Measurements from ENCODE around the gene HCFC1R1. TPM values are rescaled to one million over a fixed set of nuclear protein-coding genes. Genes with fewer than 3 reads are reported as not detected.

Gene HCFC1R1
- polyA plus RNA-seq, 4 donors, result 54.2 to 86.5 (median 68.9) TPM

GRCh38 chr16:3004319-3004718, 19.4 kb downstream of the HCFC1R1 start:
- DNase-seq (ENCODE audit: low read depth in 4 of 4, low spot score in 2 of 4), result no peak

GRCh38 chr16:3003582-3004270, 20.0 kb downstream of the HCFC1R1 start:
- DNase-seq (ENCODE audit: low read depth in 4 of 4, low spot score in 2 of 4), result peak in 2 of 4 donors; percentile 92 to 94

GRCh38 chr16:3001316-3001715, 22.4 kb downstream of the HCFC1R1 start:
- DNase-seq (ENCODE audit: low read depth in 4 of 4, low spot score in 2 of 4), result no peak

GRCh38 chr16:3000540-3000939, 23.2 kb downstream of the HCFC1R1 start:
- no peak for DNase-seq (ENCODE audit: low read depth in 4 of 4, low spot score in 2 of 4)

- DNase-seq (ENCODE audit: low read depth in 4 of 4, low spot score in 2 of 4), result no peak
These were observed 23.8 kb downstream of the HCFC1R1 start for GRCh38 chr16:2999929-3000328.

- no peak for DNase-seq (ENCODE audit: low read depth in 4 of 4, low spot score in 2 of 4)
These were observed 27.4 kb downstream of the HCFC1R1 start for GRCh38 chr16:2996298-2996697.

GRCh38 chr16:2992383-2993081, 31.2 kb downstream of the HCFC1R1 start:
- no peak for DNase-seq (ENCODE audit: low read depth in 4 of 4, low spot score in 2 of 4)

GRCh38 chr16:2991566-2992261, 32.0 kb downstream of the HCFC1R1 start:
- no peak for DNase-seq (ENCODE audit: low read depth in 4 of 4, low spot score in 2 of 4)

GRCh38 chr16:2990891-2991290, 32.9 kb downstream of the HCFC1R1 start:
- DNase-seq (ENCODE audit: low read depth in 4 of 4, low spot score in 2 of 4), result no peak

GRCh38 chr16:2988590-2989099, 35.1 kb downstream of the HCFC1R1 start:
- no peak for DNase-seq (ENCODE audit: low read depth in 4 of 4, low spot score in 2 of 4)

GRCh38 chr16:2987833-2988232, 35.9 kb downstream of the HCFC1R1 start:
- DNase-seq (ENCODE audit: low read depth in 4 of 4, low spot score in 2 of 4), result no peak

GRCh38 chr16:2987286-2987685, 36.5 kb downstream of the HCFC1R1 start:
- DNase-seq (ENCODE audit: low read depth in 4 of 4, low spot score in 2 of 4), result no peak

GRCh38 chr16:2986623-2987188, 37.0 kb downstream of the HCFC1R1 start:
- DNase-seq (ENCODE audit: low read depth in 4 of 4, low spot score in 2 of 4), result no peak

GRCh38 chr16:2985893-2986355, 37.8 kb downstream of the HCFC1R1 start:
- no peak for DNase-seq (ENCODE audit: low read depth in 4 of 4, low spot score in 2 of 4)

GRCh38 chr16:2985462-2985861, 38.3 kb downstream of the HCFC1R1 start:
- DNase-seq (ENCODE audit: low read depth in 4 of 4, low spot score in 2 of 4), result no peak

GRCh38 chr16:2983706-2984136, 40.0 kb downstream of the HCFC1R1 start:
- DNase-seq (ENCODE audit: low read depth in 4 of 4, low spot score in 2 of 4), result peak in 2 of 4 donors; percentile 65 to 73

- no peak for DNase-seq (ENCODE audit: low read depth in 4 of 4, low spot score in 2 of 4)
These were observed 41.3 kb downstream of the HCFC1R1 start for GRCh38 chr16:2982402-2982801.

- DNase-seq (ENCODE audit: low read depth in 4 of 4, low spot score in 2 of 4), result no peak
These were observed 41.9 kb downstream of the HCFC1R1 start for GRCh38 chr16:2981899-2982250.

GRCh38 chr16:2981177-2981898, 42.4 kb downstream of the HCFC1R1 start:
- no peak for DNase-seq (ENCODE audit: low read depth in 4 of 4, low spot score in 2 of 4)

All from left renal cortex interstitium (tissue), 4 donors.